HepG2 (cell line): ENCODE results near the gene MTG1. TPM values are rescaled to one million over a fixed set of nuclear protein-coding genes. Genes with fewer than 3 reads are reported as not detected.

ENCODE experiments used
- ATAC-seq: fragments of 200-7000 bp; cut with Tn5 transposase; 3 replicates; pipeline ENCODE4 v1.9.1; 2020; ENCODE audit warnings: mild to moderate bottlenecking, moderate library complexity
- BruUV-seq: library from RNA; stranded (reverse); fragments of 400-500 nt; replicated peaks from 2 replicates; lab custom pipeline; 2021; lab: Mats Ljungman, UMichigan
- CTCF ChIA-PET: fragments of 300-600 bp; formaldehyde crosslinking; extraction: SDS; loops from one replicate; lab custom pipeline; 2021; ENCODE audit warnings: low total read pairs, inconsistent platforms, low intra/inter-chr PET ratio; lab: Yijun Ruan, JAX
- POLR2A ChIA-PET: fragments of 350-600 bp; sonication (Branson Sonifier 250); formaldehyde crosslinking; loops from one replicate; lab custom pipeline; 2020; ENCODE audit warnings: antibody characterized with exemption, inconsistent platforms; lab: Yijun Ruan, JAX
- DNase-seq: peaks from one replicate; pipeline ENCODE4 v3.0.0-alpha.2; 2015; ENCODE audit warnings: low spot score
- FAIRE-seq: peaks from 3 replicates; lab custom pipeline; 2011; peaks lifted over from hg19 to GRCh38; lab: Jason Lieb, UNC
- H2AFZ ChIP-seq: one replicate; pipeline ENCODE4 v1.6.1; 2011; ENCODE audit warnings: low read length, inconsistent platforms
- H3K27ac ChIP-seq: fragments of 300-600 bp; 3 replicates; pipeline ENCODE4 v1.8.0; 2011; ENCODE audit warnings: mixed run types, mild to moderate bottlenecking, mixed read lengths, low read length, inconsistent platforms; ENCODE audit not compliant: insufficient read depth; ENCODE audit errors: extremely low read length
- H3K27me3 ChIP-seq, 2 experiments: fragments of 200-600 bp in 1 of 2; 2 replicates in 1 of 2; 3 replicates in 1 of 2; pipeline versions ENCODE4 v1.6.0 to v1.8.0; 2011; ENCODE audit warnings: low read length in 2 of 2, mild to moderate bottlenecking in 2 of 2, moderate library complexity in 2 of 2, inconsistent platforms in 1 of 2; ENCODE audit not compliant: insufficient read depth in 2 of 2, control insufficient read depth in 1 of 2
- H3K36me3 ChIP-seq, 2 experiments: fragments of 200-600 bp in 1 of 2; replicated peaks in 1 of 2; 2 replicates in 1 of 2; 3 replicates in 1 of 2; pipeline versions ENCODE4 v1.5.1 to v1.8.0; 2011; ENCODE audit warnings: low read length in 2 of 2, inconsistent platforms in 1 of 2; ENCODE audit not compliant: insufficient read depth in 2 of 2, control insufficient read depth in 1 of 2
- H3K4me1 ChIP-seq: 2 replicates; pipeline ENCODE4 v1.5.1; 2012; ENCODE audit warnings: low read length, inconsistent platforms; ENCODE audit not compliant: insufficient read depth
- H3K4me2 ChIP-seq: 2 replicates; pipeline ENCODE4 v1.6.0; 2011; ENCODE audit warnings: low read depth, low read length, inconsistent platforms
- H3K4me3 ChIP-seq, 3 experiments: fragments of 200-600 bp in 1 of 3; sonication (generic), shearing (Covaris generic) in 1 of 3; replicated peaks in 1 of 3; 2 replicates each; pipeline ENCODE4 v1.5.1; 2011 to 2016; ENCODE audit warnings: low read length in 3 of 3, inconsistent platforms in 2 of 3, low read depth in 2 of 3, mild to moderate bottlenecking in 2 of 3, control low read depth in 1 of 3, mixed read lengths in 1 of 3; ENCODE audit not compliant: insufficient read depth in 1 of 3
- H3K79me2 ChIP-seq: one replicate; pipeline ENCODE4 v1.6.1; 2011; ENCODE audit warnings: low read length, inconsistent platforms; ENCODE audit not compliant: insufficient read depth
- H3K9ac ChIP-seq: 2 replicates; pipeline ENCODE4 v1.6.0; 2011; ENCODE audit warnings: mild to moderate bottlenecking, low read depth, low read length, inconsistent platforms; ENCODE audit not compliant: insufficient read depth
- H3K9me3 ChIP-seq: 2 replicates; pipeline ENCODE4 v1.5.1; 2012; ENCODE audit warnings: mild to moderate bottlenecking, low read length
- H4K20me1 ChIP-seq: 2 replicates; pipeline ENCODE4 v1.6.0; 2011; ENCODE audit warnings: inconsistent platforms, mild to moderate bottlenecking, low read length, moderate library complexity; ENCODE audit not compliant: insufficient read depth
- AGO2 ChIP-seq: fragments of 200-400 bp; formaldehyde crosslinking; optimal IDR thresholded peaks from 2 replicates; pipeline ENCODE3; 2017; ENCODE audit warnings: mild to moderate bottlenecking, low read depth, low read length, moderate library complexity
- FOXM1 ChIP-seq: sonication (generic); formaldehyde crosslinking; IDR thresholded peaks from 2 replicates; pipeline ENCODE4 v1.5.0; 2020; ENCODE audit warnings: missing genetic modification reagents
- GFI1 ChIP-seq: sonication (generic); formaldehyde crosslinking; IDR thresholded peaks from 2 replicates; pipeline ENCODE4 v1.5.0; 2020; ENCODE audit warnings: missing genetic modification reagents, mild to moderate bottlenecking, borderline replicate concordance
- KDM4B ChIP-seq: sonication (generic); formaldehyde crosslinking; IDR thresholded peaks from 2 replicates; pipeline ENCODE4 v1.4.0; 2020; ENCODE audit warnings: missing genetic modification reagents
- MED1 ChIP-seq: sonication (generic); formaldehyde crosslinking; IDR thresholded peaks from 2 replicates; pipeline ENCODE4 v1.4.0; 2020; ENCODE audit warnings: missing genetic modification reagents
- MEF2D ChIP-seq: sonication (generic); formaldehyde crosslinking; IDR thresholded peaks from 2 replicates; pipeline ENCODE4 v1.5.1; 2020; ENCODE audit warnings: mild to moderate bottlenecking, missing genetic modification reagents
- NONO ChIP-seq, 2 experiments: fragments of 450-650 bp in 1 of 2; sonication (generic) in 1 of 2; formaldehyde crosslinking in 1 of 2; IDR thresholded peaks in 1 of 2; conservative IDR thresholded peaks in 1 of 2; 2 replicates each; pipeline versions ENCODE4 v1.6.1 to v1.8.0; 2017 to 2022; ENCODE audit warnings: mild to moderate bottlenecking in 1 of 2, missing genetic modification reagents in 1 of 2, moderate library complexity in 1 of 2
- RBFOX2 ChIP-seq: fragments of 200-400 bp; formaldehyde crosslinking; IDR thresholded peaks from 2 replicates; pipeline ENCODE4 v1.6.1; 2017; ENCODE audit warnings: low read depth, mild to moderate bottlenecking, low read length
- RXRB ChIP-seq: IDR thresholded peaks from 2 replicates; pipeline ENCODE4 v1.6.1; 2016; ENCODE audit warnings: borderline replicate concordance, missing genetic modification reagents, missing compliant biosample characterization
- SAFB2 ChIP-seq: sonication (generic); formaldehyde crosslinking; IDR thresholded peaks from 2 replicates; pipeline ENCODE4 v1.5.1; 2020; ENCODE audit warnings: missing genetic modification reagents, low read depth, mild to moderate bottlenecking, borderline replicate concordance
- TGIF2 ChIP-seq: IDR thresholded peaks from 2 replicates; pipeline ENCODE4 v1.6.1; 2016; ENCODE audit warnings: control low read depth, missing compliant biosample characterization
- ZNF12 ChIP-seq: sonication (generic); formaldehyde crosslinking; IDR thresholded peaks from 2 replicates; pipeline ENCODE4 v1.5.0; 2020; ENCODE audit warnings: missing genetic modification reagents
- ZNF350 ChIP-seq: sonication (generic); formaldehyde crosslinking; IDR thresholded peaks from 2 replicates; pipeline ENCODE4 v1.4.0; 2020; ENCODE audit warnings: mild to moderate bottlenecking, low read depth, missing genetic modification reagents, borderline replicate concordance
- ZNF460 ChIP-seq: sonication (generic); formaldehyde crosslinking; IDR thresholded peaks from 2 replicates; pipeline ENCODE4 v1.5.1; 2020; ENCODE audit warnings: missing genetic modification reagents, mild to moderate bottlenecking, borderline replicate concordance
- ZNF562 ChIP-seq: sonication (generic); formaldehyde crosslinking; IDR thresholded peaks from 2 replicates; pipeline ENCODE4 v1.8.0; 2022; ENCODE audit warnings: missing genetic modification reagents, borderline replicate concordance
- ZNF703 ChIP-seq: sonication (generic); formaldehyde crosslinking; IDR thresholded peaks from 2 replicates; pipeline ENCODE4 v1.5.1; 2020; ENCODE audit warnings: missing genetic modification reagents, mild to moderate bottlenecking, moderate library complexity, borderline replicate concordance
- ZNF713 ChIP-seq: sonication (generic); formaldehyde crosslinking; IDR thresholded peaks from 2 replicates; pipeline ENCODE4 v1.4.0; 2020; ENCODE audit warnings: mild to moderate bottlenecking, missing genetic modification reagents
- ZNF720 ChIP-seq: sonication (generic); formaldehyde crosslinking; IDR thresholded peaks from 2 replicates; pipeline ENCODE4 v1.4.0; 2020; ENCODE audit warnings: missing genetic modification reagents
- ZNF891 ChIP-seq: sonication (generic); formaldehyde crosslinking; IDR thresholded peaks from 2 replicates; pipeline ENCODE4 v1.5.0; 2020; ENCODE audit warnings: mild to moderate bottlenecking, missing genetic modification reagents
- WGBS: methylation state at CpG from one replicate; pipeline ENCODE4 v1.1.6; 2017; ENCODE audit warnings: low lambda C conversion rate; 5-methylcytosine and 5-hydroxymethylcytosine counted together
- in situ Hi-C: cut with HindIII; loops from 2 replicates; pipeline ENCODE4 v1.10.0; 2017; ENCODE audit warnings: low pct_unique_long_range_greater_than_20kb; ENCODE audit not compliant: extremely low pct_ligation_motif_present
- intact Hi-C: fragments of 100-400 bp; cut with micrococcal nuclease; formaldehyde crosslinking; loops from one replicate; pipeline ENCODE4 v1.10.0; 2022; ENCODE audit not compliant: unreplicated experiment
- polyA plus RNA-seq, 8 experiments: library from polyadenylated mRNA; depleted of rRNA in 3 of 8; stranded (reverse) in 7 of 8; unstranded in 1 of 8; fragments of >200 nt; fragmentation: Illumina TruSeq in 4 of 8; extraction: Trizol in 4 of 8; gene quantifications; 2 replicates each; pipeline versions ENCODE4 v1.2.1 to v1.2.3, GENCODE V29; 2011 to 2016; ENCODE audit warnings: low read depth in 4 of 8, missing spikeins in 1 of 8, mixed read lengths in 1 of 8; ENCODE audit not compliant: insufficient read depth in 1 of 8
- total RNA-seq, 5 experiments: library from RNA; depleted of rRNA; stranded (reverse); fragments of >200 nt; fragmentation: Illumina TruSeq; extraction: Trizol; gene quantifications; 2 replicates each; pipeline ENCODE4 v1.2.3, GENCODE V29; 2016; ENCODE audit warnings: low read depth in 1 of 5

The MTG1 gene
- total and polyA plus RNA-seq, 2 of the 13 experiments (the other 11 are each of a cell fraction or from before 2014, with no cell fraction given): 42.0 to 103 TPM

DNA sequence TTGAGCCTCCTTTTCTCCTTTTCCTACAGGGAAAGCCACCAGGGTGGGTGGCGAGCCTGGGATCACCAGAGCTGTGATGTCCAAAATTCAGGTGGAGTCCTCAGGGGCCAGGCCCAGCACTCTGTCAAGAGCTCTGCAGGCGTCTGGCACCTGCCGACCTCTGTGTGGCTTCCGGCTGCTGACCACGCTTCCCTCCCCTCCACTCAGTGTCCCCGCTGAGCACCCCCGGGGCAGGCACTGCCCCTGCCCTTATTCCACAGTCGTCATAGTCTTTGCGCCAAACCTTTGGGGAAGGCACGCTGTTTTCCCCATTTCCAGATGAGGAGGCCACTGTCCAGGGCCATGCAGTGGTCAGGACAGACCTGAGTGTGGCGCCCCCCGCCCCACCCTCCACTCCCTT is 7.5 kb downstream of the MTG1 start:
- POLR2A ChIA-PET: no interaction called here
- FAIRE-seq: no peak

DNA sequence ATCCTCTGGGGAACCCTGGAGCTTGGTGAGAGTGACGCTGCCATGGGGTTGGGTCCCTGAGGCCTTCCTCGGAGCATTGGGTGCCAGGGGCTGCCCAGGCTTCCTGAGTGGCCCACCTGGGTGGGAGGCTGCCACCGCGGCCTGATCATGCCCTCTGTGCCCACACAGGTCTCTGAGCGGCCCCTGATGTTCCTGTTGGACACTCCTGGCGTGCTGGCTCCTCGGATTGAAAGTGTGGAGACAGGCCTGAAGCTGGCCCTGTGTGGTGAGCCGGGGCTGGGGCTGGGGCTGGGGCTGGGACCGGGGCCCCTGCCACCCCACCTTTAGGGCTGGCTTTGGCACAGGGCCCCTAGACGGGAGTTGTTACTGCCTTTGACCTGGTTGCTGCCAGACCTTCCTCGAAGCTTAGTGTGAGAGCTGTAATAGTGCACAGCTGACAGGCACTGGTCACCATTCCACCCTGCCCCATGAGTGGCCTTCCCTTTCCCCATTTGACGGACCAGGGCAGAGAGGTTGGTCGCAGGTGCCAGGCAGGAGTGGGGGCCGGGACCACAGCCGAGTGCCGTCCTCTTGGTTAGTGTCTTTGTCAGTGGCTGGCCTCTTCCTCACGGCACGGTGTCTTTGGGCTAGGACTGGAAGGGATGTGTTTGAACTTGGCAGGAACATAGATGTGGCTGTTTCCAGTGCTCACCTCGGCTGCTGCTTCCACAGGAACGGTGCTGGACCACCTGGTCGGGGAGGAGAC is 8.2 kb downstream of the MTG1 start:
- Histone ChIP-seq H2AFZ (no peak overlapping the region), H3K4me2 (no peak overlapping the region), H3K4me3 (no peak overlapping the region), H3K9me3 (no peaks in the 10 kb centered on the region), H3K27me3 (no peaks in the 10 kb centered on the region), H4K20me1 (no peaks in the 10 kb centered on the region), H3K9ac (no peak overlapping the region), H3K27ac (no peak overlapping the region), H3K4me1 (no peaks in the 10 kb centered on the region), H3K36me3 (peaks cover 11 to 51% of the 10 kb centered on the region in 2 experiments; a peak in 4 of 5 replicates), H3K79me2 (peaks cover 14% of the 10 kb centered on the region)
- intact Hi-C loops (no loop called here), in situ Hi-C loops (no loop called here)
- ATAC-seq (no peak; the same call in 2 of the 3 replicates), DNase-seq (no peak), FAIRE-seq (no peak)
- ChIA-PET CTCF (no interaction called here), POLR2A (no interaction called here)
- BruUV-seq: no TSS peak
- WGBS: 98% methylated on average over 10 of the region's 21 CpGs
- TF ChIP-seq TGIF2 (CRISPR knock-in tag) (no peak), ZNF12 (CRISPR knock-in tag) (no peak), ZNF703 (CRISPR knock-in tag) (no peak), NONO (IDR thresholded peaks at IDR 0.05) (no peak), NONO (CRISPR knock-in tag; conservative IDR thresholded peaks at IDR 0.05) (no peak), FOXM1 (CRISPR knock-in tag) (no peak), GFI1 (CRISPR knock-in tag) (no peak), RXRB (no peak), ZNF562 (CRISPR knock-in tag) (no peak), ZNF720 (CRISPR knock-in tag) (no peak), MED1 (CRISPR knock-in tag) (no peak), MEF2D (CRISPR knock-in tag) (no peak), ZNF713 (CRISPR knock-in tag) (no peak), RBFOX2 (0 out of 2 replicates have a peak, but pooled peaks have one; percentile 26), KDM4B (CRISPR knock-in tag) (no peak), SAFB2 (CRISPR knock-in tag) (no peak), AGO2 (peak; percentile 35), ZNF460 (CRISPR knock-in tag) (no peak)
- TF ChIP-seq, all 625 proteins: peak for 2

More for the DNA sequence above, 7.5 kb downstream of the MTG1 start:
- no peak for TF ChIP-seq ZNF891 (CRISPR knock-in tag)
- TF ChIP-seq ZNF350: no peak
- no peaks in the 10 kb centered on the region for H3K9me3 ChIP-seq
- peaks cover 10% of the 10 kb centered on the region for H3K79me2 ChIP-seq
- no peaks in the 10 kb centered on the region for H3K4me1 ChIP-seq
- peaks cover 11 to 55% of the 10 kb centered on the region in 2 experiments; a peak in 4 of 5 replicates for H3K36me3 ChIP-seq
- H3K27me3 ChIP-seq: no peaks in the 10 kb centered on the region
- DNase-seq (no peak), ATAC-seq (no peak; the same call in 2 of the 3 replicates)
- in situ Hi-C loops: no loop called here
- 94% methylated on average over 12 of the region's 12 CpGs for WGBS
- intact Hi-C loops: no loop called here
- CTCF ChIA-PET: no interaction called here
- no peak overlapping the region for H2AFZ ChIP-seq
- no peak overlapping the region for H3K9ac ChIP-seq
- BruUV-seq: no TSS peak
- no peak overlapping the region for H3K4me3 ChIP-seq
- no peak overlapping the region for H3K27ac ChIP-seq
- no peaks in the 10 kb centered on the region for H4K20me1 ChIP-seq
- H3K4me2 ChIP-seq: no peak overlapping the region
